ENCODE results near the gene PUS10. TPM values are rescaled to one million over a fixed set of nuclear protein-coding genes. Genes with fewer than 3 reads are reported as not detected.
A peak's percentile ranks its signal among the peaks of the same experiment; 100 is the strongest.

The PUS10 gene
- total and polyA plus RNA-seq, 2 of the 13 experiments (the other 11 are each of a cell fraction or from before 2014, with no cell fraction given) = 41.4 to 44.3 TPM

DNA sequence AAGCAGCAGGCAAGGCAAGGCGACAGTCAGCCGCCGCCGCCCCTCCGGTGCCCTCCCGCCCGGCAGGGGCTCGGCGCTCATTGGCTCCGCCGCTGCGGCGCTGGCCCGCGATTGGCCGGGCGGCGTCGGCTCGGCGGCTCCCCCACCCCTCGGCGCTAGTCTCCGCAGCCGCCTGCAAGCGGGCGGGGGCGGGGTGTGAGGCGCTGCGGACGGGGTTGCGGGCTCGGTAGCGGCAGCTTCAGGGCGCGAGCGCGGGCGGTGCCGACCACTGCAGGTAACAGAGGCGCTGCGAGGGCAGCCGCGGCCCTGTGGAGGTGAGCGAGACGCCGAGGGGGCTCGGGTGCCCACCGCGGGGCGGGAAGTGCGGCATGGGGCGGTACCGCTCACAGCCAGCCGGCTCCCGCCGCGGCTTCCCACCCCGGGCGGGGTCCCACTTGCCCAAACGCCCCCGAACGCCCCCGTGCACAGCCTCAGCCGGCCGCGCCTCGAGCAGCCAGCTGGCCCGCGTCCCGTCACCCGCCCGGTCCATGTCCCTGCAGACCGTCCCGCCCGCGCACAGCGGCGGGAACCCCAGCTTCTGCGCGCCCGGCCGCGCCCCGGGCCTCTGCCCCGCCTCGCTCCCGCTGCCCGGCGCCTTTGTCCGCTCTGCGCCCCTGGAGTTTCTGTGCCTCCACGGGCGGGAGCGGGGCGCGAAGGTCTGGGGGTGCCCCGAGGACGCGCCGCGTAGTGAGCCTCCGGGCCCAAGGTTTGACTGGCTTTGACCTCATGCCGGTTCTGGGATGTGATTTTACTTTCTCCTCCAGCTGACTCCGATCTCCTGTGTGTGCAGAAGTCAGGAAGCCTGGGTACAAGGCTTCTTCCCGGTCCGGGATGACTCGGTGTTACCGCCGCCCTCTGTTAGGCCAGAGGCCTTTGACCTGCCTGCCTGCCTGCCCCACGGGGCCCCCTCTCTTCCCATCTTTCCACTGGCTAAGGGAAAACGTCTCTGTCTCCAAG is 48.0 kb upstream of the PUS10 start, which contains the start of gene SANBR (continued):
- TF ChIP-seq, protein P1, sequence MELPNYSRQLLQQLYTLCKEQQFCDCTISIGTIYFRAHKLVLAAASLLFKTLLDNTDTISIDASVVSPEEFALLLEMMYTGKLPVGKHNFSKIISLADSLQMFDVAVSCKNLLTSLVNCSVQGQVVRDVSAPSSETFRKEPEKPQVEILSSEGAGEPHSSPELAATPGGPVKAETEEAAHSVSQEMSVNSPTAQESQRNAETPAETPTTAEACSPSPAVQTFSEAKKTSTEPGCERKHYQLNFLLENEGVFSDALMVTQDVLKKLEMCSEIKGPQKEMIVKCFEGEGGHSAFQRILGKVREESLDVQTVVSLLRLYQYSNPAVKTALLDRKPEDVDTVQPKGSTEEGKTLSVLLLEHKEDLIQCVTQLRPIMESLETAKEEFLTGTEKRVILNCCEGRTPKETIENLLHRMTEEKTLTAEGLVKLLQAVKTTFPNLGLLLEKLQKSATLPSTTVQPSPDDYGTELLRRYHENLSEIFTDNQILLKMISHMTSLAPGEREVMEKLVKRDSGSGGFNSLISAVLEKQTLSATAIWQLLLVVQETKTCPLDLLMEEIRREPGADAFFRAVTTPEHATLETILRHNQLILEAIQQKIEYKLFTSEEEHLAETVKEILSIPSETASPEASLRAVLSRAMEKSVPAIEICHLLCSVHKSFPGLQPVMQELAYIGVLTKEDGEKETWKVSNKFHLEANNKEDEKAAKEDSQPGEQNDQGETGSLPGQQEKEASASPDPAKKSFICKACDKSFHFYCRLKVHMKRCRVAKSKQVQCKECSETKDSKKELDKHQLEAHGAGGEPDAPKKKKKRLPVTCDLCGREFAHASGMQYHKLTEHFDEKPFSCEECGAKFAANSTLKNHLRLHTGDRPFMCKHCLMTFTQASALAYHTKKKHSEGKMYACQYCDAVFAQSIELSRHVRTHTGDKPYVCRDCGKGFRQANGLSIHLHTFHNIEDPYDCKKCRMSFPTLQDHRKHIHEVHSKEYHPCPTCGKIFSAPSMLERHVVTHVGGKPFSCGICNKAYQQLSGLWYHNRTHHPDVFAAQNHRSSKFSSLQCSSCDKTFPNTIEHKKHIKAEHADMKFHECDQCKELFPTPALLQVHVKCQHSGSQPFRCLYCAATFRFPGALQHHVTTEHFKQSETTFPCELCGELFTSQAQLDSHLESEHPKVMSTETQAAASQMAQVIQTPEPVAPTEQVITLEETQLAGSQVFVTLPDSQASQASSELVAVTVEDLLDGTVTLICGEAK (IDR thresholded peaks at IDR 0.05) = no peak
- TF ChIP-seq, protein P1 (CRISPR knock-in tag; IDR thresholded peaks at IDR 0.05) = peak; percentile 77; the same call in 1 of the 2 replicates
- no peak for TF ChIP-seq NFATC3 (CRISPR knock-in tag; IDR thresholded peaks at IDR 0.05)
- TF ChIP-seq ZNF263 (CRISPR knock-in tag; IDR thresholded peaks at IDR 0.05) = 0 out of 2 replicates have a peak, but pooled peaks have one; percentile 48
- TF ChIP-seq, protein P2, sequence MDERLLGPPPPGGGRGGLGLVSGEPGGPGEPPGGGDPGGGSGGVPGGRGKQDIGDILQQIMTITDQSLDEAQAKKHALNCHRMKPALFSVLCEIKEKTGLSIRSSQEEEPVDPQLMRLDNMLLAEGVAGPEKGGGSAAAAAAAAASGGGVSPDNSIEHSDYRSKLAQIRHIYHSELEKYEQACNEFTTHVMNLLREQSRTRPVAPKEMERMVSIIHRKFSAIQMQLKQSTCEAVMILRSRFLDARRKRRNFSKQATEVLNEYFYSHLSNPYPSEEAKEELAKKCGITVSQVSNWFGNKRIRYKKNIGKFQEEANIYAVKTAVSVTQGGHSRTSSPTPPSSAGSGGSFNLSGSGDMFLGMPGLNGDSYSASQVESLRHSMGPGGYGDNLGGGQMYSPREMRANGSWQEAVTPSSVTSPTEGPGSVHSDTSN (CRISPR knock-in tag; IDR thresholded peaks at IDR 0.05) = no peak
- TF ChIP-seq MYNN (CRISPR knock-in tag; IDR thresholded peaks at IDR 0.05; ENCODE audit: low read depth) = no peak
- TF ChIP-seq HOXA9 (CRISPR knock-in tag; IDR thresholded peaks at IDR 0.05; ENCODE audit: borderline replicate concordance) = peak; percentile 95; the same call in 1 of the 2 replicates
- TF ChIP-seq ZNF24 (IDR thresholded peaks at IDR 0.05) = no peak
- peak; percentile 73 for TF ChIP-seq NR0B2 (CRISPR knock-in tag; IDR thresholded peaks at IDR 0.05)
- no peak for TF ChIP-seq MTA3 (CRISPR knock-in tag; IDR thresholded peaks at IDR 0.05)
- peak; percentile 55 for TF ChIP-seq GMEB1 (CRISPR knock-in tag; IDR thresholded peaks at IDR 0.05; ENCODE audit: borderline replicate concordance)
- peak; percentile 87 for TF ChIP-seq NR2F6 (IDR thresholded peaks at IDR 0.05)
- TF ChIP-seq NR2F6 (CRISPR knock-in tag; IDR thresholded peaks at IDR 0.05) = peak; percentile 86
- peak; percentile 31; the same call in 1 of the 2 replicates for TF ChIP-seq EEA1 (CRISPR knock-in tag; IDR thresholded peaks at IDR 0.05; ENCODE audit: borderline replicate concordance)
- no peak for TF ChIP-seq MZF1 (CRISPR knock-in tag; IDR thresholded peaks at IDR 0.05; ENCODE audit: borderline replicate concordance)
- no peak; the same call in 1 of the 2 replicates for TF ChIP-seq JDP2 (CRISPR knock-in tag; IDR thresholded peaks at IDR 0.05; ENCODE audit: borderline replicate concordance)
- no peak; the same call in 1 of the 2 replicates for TF ChIP-seq ZNF607 (CRISPR knock-in tag; IDR thresholded peaks at IDR 0.05; ENCODE audit: borderline replicate concordance)

All from HepG2 (cell line).